ENCODE results near the gene R3HDM1. TPM values are rescaled to one million over a fixed set of nuclear protein-coding genes. Genes with fewer than 3 reads are reported as not detected.

R3HDM1 gene
- total and polyA plus RNA-seq, 2 of the 4 experiments (the other 2 are of a cell fraction) = 5.9 to 38.1 TPM

DNA sequence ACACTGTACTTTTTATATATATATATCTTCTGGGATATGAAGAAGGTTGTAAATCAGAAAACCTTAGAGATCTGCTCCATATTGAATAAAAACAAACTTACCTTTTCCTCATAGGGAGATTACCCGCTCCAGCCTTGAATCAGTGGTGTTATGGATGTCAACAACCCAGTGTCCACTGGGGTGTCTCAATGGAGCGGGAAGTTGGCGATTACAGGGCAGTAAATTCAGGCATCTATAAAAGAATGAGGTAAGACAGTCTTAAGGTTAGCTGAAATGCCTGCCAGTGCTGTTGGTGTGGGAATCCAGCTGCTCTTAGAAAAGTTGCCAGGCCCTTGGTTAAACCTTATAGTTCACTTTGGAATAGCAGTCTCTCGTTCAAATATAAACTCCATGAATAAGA is 102.3 kb downstream of the R3HDM1 start:
- Histone ChIP-seq H3K23ac (ENCODE audit: low read depth, low read length) (no peak overlapping the region), H3K4me3 (ENCODE audit: insufficient read depth, low read depth, low read length) (no peak overlapping the region), H4K5ac (ENCODE audit: low read depth, low read length) (no peak overlapping the region), H4K8ac (ENCODE audit: low read depth in 2 of 2, low read length in 2 of 2) (no peak overlapping the region), H2AK9ac (replicated peaks; ENCODE audit: low read depth, low read length, poor library complexity) (no peak overlapping the region), H4K91ac (ENCODE audit: insufficient read depth, low read depth, low read length) (no peak overlapping the region), H3K4me1 (ENCODE audit: control insufficient read depth, insufficient read depth, low read length) (no peaks in the 10 kb centered on the region), H3K36me3 (ENCODE audit: control insufficient read depth, insufficient read depth, low read length) (peaks cover 9% of the 10 kb centered on the region), H2BK15ac (ENCODE audit: low read depth, low read length) (no peak overlapping the region), H3K4ac (ENCODE audit: low read depth, low read length) (no peak overlapping the region), H3K56ac (ENCODE audit: extremely low read depth, insufficient read depth, low read length) (no peak overlapping the region), H3K9me1 (ENCODE audit: insufficient read depth, low read length) (no peaks in the 10 kb centered on the region), H2AK5ac (ENCODE audit: low read depth, low read length) (no peak overlapping the region), H2BK5ac (ENCODE audit: low read depth, low read length, poor library complexity, severe bottlenecking) (no peak overlapping the region), H2BK20ac (ENCODE audit: low read depth, low read length) (no peak overlapping the region), H3K14ac (replicated peaks; ENCODE audit: low read depth, low read length) (no peak overlapping the region), H3K18ac (ENCODE audit: low read depth, low read length) (no peak overlapping the region), H3K9me3 (ENCODE audit: control insufficient read depth, insufficient read depth, low read length) (no peaks in the 10 kb centered on the region), H3K79me1 (ENCODE audit: low read depth in 1 of 2, low read length in 2 of 2) (no peaks in the 10 kb centered on the region), H3K27ac (ENCODE audit: insufficient read depth, low read length) (no peak overlapping the region), H3K9ac (ENCODE audit: low read depth, low read length) (no peak overlapping the region), H2AFZ (replicated peaks; ENCODE audit: low read length, poor library complexity) (no peak overlapping the region), H3K27me3 (ENCODE audit: control insufficient read depth, insufficient read depth, low read length) (no peaks in the 10 kb centered on the region), H4K20me1 (ENCODE audit: insufficient read depth, low read length) (no peaks in the 10 kb centered on the region), H2BK120ac (ENCODE audit: low read depth, low read length) (no peak overlapping the region), H3K4me2 (ENCODE audit: low read depth, low read length) (no peak overlapping the region)
- in situ Hi-C loops (cut with MboI; ENCODE audit: low sequenced_read_pairs) = no loop called here
- DNase-seq (no peak), ATAC-seq (ENCODE audit: low read depth) (no peak)
- intact Hi-C loops (cut with micrococcal nuclease) = no loop called here
- ChIA-PET POLR2A (ENCODE audit: unreplicated experiment) (no interaction called here), CTCF (interaction anchor here (0.5 kb wide), 1 partner anchor 625 kb away, joined by 6 read pairs; no protein-coding TSS in a partner anchor)
- WGBS, 2 experiments (ENCODE audit: extremely low coverage in 2 of 2, insufficient read length in 1 of 2) = no CpG with 5 or more reads among the region's 4 CpGs
- dilution Hi-C loops (cut with HindIII; ENCODE audit: low sequenced_read_pairs, unreplicated experiment) = no loop called here
- no TSS peak for BruUV-seq (replicated peaks)
- TF ChIP-seq, protein P1, sequence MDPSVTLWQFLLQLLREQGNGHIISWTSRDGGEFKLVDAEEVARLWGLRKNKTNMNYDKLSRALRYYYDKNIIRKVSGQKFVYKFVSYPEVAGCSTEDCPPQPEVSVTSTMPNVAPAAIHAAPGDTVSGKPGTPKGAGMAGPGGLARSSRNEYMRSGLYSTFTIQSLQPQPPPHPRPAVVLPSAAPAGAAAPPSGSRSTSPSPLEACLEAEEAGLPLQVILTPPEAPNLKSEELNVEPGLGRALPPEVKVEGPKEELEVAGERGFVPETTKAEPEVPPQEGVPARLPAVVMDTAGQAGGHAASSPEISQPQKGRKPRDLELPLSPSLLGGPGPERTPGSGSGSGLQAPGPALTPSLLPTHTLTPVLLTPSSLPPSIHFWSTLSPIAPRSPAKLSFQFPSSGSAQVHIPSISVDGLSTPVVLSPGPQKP (IDR thresholded peaks at IDR 0.05; ENCODE audit: borderline replicate concordance, low read depth, low read length) = no peak
- TF ChIP-seq FOS (IDR thresholded peaks at IDR 0.05; ENCODE audit: low read depth, low read length) (no peak), POLR2A (IDR thresholded peaks at IDR 0.05; ENCODE audit: low read depth, low read length) (no peak), MXI1 (IDR thresholded peaks at IDR 0.05; ENCODE audit: borderline replicate concordance, low read depth, low read length) (no peak), BHLHE40 (IDR thresholded peaks at IDR 0.05; ENCODE audit: low read depth, low read length) (no peak), RFX5 (IDR thresholded peaks at IDR 0.05; ENCODE audit: low read depth, low read length) (no peak), SMC3 (IDR thresholded peaks at IDR 0.05; ENCODE audit: low read depth, low read length) (no peak), RCOR1 (IDR thresholded peaks at IDR 0.05; ENCODE audit: insufficient replicate concordance, low read length) (no peak), CHD1 (IDR thresholded peaks at IDR 0.05; ENCODE audit: low read depth, low read length) (no peak), MAZ (IDR thresholded peaks at IDR 0.05; ENCODE audit: borderline replicate concordance, low read depth, low read length) (no peak), MAFK (IDR thresholded peaks at IDR 0.05; ENCODE audit: low read depth, low read length) (no peak), NFE2L2 (IDR thresholded peaks at IDR 0.05; ENCODE audit: low read depth, low read length) (no peak), CEBPB (IDR thresholded peaks at IDR 0.05; ENCODE audit: low read depth, low read length) (no peak), RAD21 (IDR thresholded peaks at IDR 0.05; ENCODE audit: low read length) (no peak)
- TF ChIP-seq, protein P2, sequence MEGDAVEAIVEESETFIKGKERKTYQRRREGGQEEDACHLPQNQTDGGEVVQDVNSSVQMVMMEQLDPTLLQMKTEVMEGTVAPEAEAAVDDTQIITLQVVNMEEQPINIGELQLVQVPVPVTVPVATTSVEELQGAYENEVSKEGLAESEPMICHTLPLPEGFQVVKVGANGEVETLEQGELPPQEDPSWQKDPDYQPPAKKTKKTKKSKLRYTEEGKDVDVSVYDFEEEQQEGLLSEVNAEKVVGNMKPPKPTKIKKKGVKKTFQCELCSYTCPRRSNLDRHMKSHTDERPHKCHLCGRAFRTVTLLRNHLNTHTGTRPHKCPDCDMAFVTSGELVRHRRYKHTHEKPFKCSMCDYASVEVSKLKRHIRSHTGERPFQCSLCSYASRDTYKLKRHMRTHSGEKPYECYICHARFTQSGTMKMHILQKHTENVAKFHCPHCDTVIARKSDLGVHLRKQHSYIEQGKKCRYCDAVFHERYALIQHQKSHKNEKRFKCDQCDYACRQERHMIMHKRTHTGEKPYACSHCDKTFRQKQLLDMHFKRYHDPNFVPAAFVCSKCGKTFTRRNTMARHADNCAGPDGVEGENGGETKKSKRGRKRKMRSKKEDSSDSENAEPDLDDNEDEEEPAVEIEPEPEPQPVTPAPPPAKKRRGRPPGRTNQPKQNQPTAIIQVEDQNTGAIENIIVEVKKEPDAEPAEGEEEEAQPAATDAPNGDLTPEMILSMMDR (conservative IDR thresholded peaks at IDR 0.05; ENCODE audit: low read depth, low read length) = no peak
- TF ChIP-seq, protein P3, sequence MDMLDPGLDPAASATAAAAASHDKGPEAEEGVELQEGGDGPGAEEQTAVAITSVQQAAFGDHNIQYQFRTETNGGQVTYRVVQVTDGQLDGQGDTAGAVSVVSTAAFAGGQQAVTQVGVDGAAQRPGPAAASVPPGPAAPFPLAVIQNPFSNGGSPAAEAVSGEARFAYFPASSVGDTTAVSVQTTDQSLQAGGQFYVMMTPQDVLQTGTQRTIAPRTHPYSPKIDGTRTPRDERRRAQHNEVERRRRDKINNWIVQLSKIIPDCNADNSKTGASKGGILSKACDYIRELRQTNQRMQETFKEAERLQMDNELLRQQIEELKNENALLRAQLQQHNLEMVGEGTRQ (IDR thresholded peaks at IDR 0.05; ENCODE audit: low read depth, low read length) = no peak
